ENCODE data around the gene PRR22.

The PRR22 gene

GRCh38 chr19:5792224-5792623, 7.7 kb upstream of the PRR22 start:
- DNase-seq (ENCODE audit: low read depth), result no peak
- TF ChIP-seq POLR2A (IDR thresholded peaks at IDR 0.05; ENCODE audit: extremely low read depth, insufficient read length) (no peak), MAX (IDR thresholded peaks at IDR 0.05; ENCODE audit: low read depth, low read length) (no peak), MYC (IDR thresholded peaks at IDR 0.05; ENCODE audit: low read depth, low read length) (no peak), CTCF (IDR thresholded peaks at IDR 0.05; ENCODE audit: low read depth, low read length) (no peak)
- no peak overlapping the region for H3K4me3 ChIP-seq (ENCODE audit: low read depth, low read length)

- H3K4me3 ChIP-seq (ENCODE audit: low read depth, low read length), result peak within 1 kb of the TSS; percentile 83
- DNase-seq (ENCODE audit: low read depth), result peak; percentile 96
- peak; percentile 99 for TF ChIP-seq MYC (IDR thresholded peaks at IDR 0.05; ENCODE audit: low read depth, low read length)
- TF ChIP-seq MAX (IDR thresholded peaks at IDR 0.05; ENCODE audit: low read depth, low read length), result peak; percentile 100
- TF ChIP-seq CTCF (IDR thresholded peaks at IDR 0.05; ENCODE audit: low read depth, low read length), result no peak
- peak; percentile 95 for TF ChIP-seq POLR2A (IDR thresholded peaks at IDR 0.05; ENCODE audit: extremely low read depth, insufficient read length)
Observed at GRCh38 chr19:5790559-5791520, 6.3 kb upstream of the PRR22 start, which contains the start of gene DUS3L. DUS3L (minus strand) TSS chr19:5791163; CDS start chr19:5791141, 22 bp downstream.

GRCh38 chr19:5789886-5790558, 5.5 kb upstream of the PRR22 start:
- no peak for TF ChIP-seq MYC (IDR thresholded peaks at IDR 0.05; ENCODE audit: low read depth, low read length)
- TF ChIP-seq POLR2A (IDR thresholded peaks at IDR 0.05; ENCODE audit: extremely low read depth, insufficient read length), result no peak
- no peak for TF ChIP-seq MAX (IDR thresholded peaks at IDR 0.05; ENCODE audit: low read depth, low read length)
- no peak for TF ChIP-seq CTCF (IDR thresholded peaks at IDR 0.05; ENCODE audit: low read depth, low read length)
- DNase-seq (ENCODE audit: low read depth), result no peak
- peak overlapping the region; percentile 83 for H3K4me3 ChIP-seq (ENCODE audit: low read depth, low read length)

- H3K4me3 ChIP-seq (ENCODE audit: low read depth, low read length), result no peak overlapping the region
- TF ChIP-seq MAX (IDR thresholded peaks at IDR 0.05; ENCODE audit: low read depth, low read length), result no peak
- TF ChIP-seq CTCF (IDR thresholded peaks at IDR 0.05; ENCODE audit: low read depth, low read length), result no peak
- TF ChIP-seq MYC (IDR thresholded peaks at IDR 0.05; ENCODE audit: low read depth, low read length), result no peak
- no peak for TF ChIP-seq POLR2A (IDR thresholded peaks at IDR 0.05; ENCODE audit: extremely low read depth, insufficient read length)
- DNase-seq (ENCODE audit: low read depth), result no peak
Observed at GRCh38 chr19:5789351-5789761, 4.8 kb upstream of the PRR22 start.

GRCh38 chr19:5788422-5788821, 3.9 kb upstream of the PRR22 start:
- no peak for TF ChIP-seq CTCF (IDR thresholded peaks at IDR 0.05; ENCODE audit: low read depth, low read length)
- TF ChIP-seq MYC (IDR thresholded peaks at IDR 0.05; ENCODE audit: low read depth, low read length), result no peak
- TF ChIP-seq MAX (IDR thresholded peaks at IDR 0.05; ENCODE audit: low read depth, low read length), result no peak
- TF ChIP-seq POLR2A (IDR thresholded peaks at IDR 0.05; ENCODE audit: extremely low read depth, insufficient read length), result no peak
- no peak overlapping the region for H3K4me3 ChIP-seq (ENCODE audit: low read depth, low read length)

More at GRCh38 chr19:5788422-5788821, 3.9 kb upstream of the PRR22 start:
- no peak for DNase-seq (ENCODE audit: low read depth)
